Activated gamma-delta T cell treated with Interleukin-2 at 50 U/mL for 16 hours (primary cell): ENCODE data around the gene IPO9.

Source experiments
- DNase-seq: peaks from one replicate; pipeline ENCODE4 v3.0.0-alpha.2; 2020

The IPO9 gene

GRCh38 chr1:201828820-201829774 is at the start of gene IPO9:
Gene IPO9, plus strand, starts transcription at chr1:201829157. Its CDS starts 53 bp downstream, at chr1:201829210.
- peak; percentile 94 for DNase-seq

DNA sequence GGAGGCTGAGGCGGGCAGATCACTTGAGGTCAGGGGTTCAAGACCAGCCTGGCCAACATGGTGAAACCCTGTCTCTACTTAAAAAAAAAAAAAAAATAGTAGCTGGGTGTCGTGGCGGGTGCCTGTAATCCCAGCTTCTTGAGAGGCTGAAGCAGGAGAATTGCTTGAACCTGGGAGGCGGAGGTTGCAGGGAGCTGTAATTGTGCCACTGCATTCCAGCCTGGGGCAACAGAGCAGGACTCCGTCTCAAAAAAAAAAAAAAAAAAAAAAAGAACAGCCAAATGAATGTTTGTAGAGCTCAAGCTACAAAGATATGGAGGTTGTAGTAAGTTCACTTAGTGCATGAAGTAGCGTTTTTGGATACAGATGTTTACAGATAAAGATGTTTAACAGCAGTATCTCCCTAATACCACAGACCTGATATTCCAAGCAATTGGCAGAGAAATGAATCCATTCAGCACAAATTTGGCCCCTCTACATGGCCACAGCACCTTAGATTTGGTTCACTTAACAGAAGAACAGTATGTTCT is 49.5 kb upstream of the IPO9 start:
- no peak for DNase-seq

DNA sequence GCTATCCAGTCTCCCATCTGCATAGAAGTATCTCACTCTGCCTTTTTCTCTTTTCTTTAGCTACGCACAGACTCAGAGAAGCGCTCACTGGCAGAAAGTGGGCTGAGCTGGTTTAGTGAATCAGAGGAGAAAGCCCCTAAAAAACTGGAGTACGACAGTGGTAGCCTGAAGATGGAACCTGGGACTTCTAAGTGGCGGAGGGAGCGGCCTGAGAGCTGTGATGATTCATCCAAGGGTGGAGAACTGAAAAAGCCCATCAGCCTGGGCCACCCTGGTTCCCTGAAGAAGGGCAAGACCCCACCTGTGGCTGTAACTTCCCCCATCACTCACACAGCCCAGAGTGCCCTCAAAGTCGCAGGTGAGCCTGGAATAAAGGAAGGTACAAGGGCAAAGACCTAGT is 48.0 kb upstream of the IPO9 start:
- DNase-seq = no peak

DNA sequence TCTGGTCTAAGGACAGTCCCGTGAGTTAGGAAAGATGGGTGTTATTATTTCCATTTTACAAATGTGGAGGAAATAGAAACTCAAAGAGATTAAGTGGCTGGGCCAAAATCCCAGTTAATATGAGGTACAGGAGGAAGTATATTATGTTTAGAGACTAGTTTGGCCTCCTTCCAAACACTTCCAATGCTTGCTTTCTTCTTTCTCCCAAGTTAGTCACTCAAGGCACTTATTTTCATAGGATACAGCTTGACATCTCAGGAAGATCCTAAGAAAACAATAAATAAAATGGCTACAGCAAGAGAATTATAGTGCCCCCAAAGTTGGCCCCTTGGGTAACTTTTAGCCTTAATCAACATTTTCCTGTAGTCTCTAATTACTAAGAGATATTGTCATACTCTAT is 47.5 kb upstream of the IPO9 start:
- no peak for DNase-seq

DNA sequence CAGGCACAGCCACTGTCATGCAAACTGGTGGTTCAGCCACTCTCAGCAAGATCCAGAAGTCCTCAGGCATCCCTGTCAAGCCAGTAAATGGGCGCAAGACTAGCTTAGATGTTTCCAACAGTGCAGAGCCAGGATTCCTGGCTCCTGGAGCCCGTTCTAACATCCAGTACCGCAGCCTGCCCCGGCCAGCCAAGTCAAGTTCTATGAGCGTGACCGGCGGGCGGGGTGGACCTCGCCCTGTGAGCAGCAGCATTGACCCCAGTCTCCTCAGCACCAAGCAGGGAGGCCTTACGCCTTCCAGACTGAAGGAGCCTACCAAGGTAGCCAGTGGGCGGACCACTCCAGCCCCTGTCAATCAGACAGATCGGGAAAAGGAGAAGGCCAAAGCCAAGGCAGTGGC is 46.6 kb upstream of the IPO9 start:
- no peak for DNase-seq

DNA sequence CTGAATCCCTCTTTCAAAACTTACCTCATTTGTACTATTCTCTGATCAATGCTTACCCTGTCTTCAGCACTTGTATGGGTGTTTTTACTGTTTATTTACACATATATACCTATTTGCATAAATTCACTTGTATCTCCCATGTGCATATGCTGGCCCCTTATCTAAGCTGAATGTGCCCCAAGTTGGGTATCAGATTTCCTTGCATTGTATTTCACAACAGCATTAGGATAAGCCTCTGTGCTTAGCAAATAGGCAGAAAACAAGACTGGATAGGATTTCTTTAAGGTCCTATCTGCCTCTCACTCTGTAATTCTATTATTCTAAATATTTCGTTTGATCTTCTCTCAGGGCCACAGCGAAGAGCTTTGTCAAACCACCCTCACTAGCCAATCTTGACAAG is 45.9 kb upstream of the IPO9 start:
- DNase-seq = no peak

- DNase-seq = no peak
These were observed 45.4 kb upstream of the IPO9 start for GRCh38 chr1:201783572-201783971.

DNA sequence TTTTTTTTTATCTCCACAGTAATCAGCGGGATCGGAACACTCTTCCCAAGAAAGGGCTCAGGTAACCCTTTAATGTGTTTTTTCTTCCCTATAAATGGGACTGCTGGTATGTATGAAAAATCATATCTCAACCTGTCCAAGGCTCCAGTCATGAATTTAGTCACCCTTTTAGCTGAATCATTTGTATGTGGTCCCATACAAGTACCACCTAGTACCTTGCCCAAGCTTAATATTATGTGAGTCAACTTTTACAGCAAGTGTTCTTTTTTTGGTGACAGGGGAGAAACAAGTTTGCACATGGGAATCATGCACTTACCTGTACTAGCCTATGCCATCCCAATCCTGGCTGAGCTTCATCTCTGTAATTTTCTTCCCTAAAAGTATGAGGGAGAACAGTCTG is 43.7 kb upstream of the IPO9 start:
- no peak for DNase-seq

- DNase-seq = no peak
These were observed 42.1 kb upstream of the IPO9 start for GRCh38 chr1:201786824-201787223.

GRCh38 chr1:201788296-201788695 is 40.7 kb upstream of the IPO9 start:
- DNase-seq = no peak

DNA sequence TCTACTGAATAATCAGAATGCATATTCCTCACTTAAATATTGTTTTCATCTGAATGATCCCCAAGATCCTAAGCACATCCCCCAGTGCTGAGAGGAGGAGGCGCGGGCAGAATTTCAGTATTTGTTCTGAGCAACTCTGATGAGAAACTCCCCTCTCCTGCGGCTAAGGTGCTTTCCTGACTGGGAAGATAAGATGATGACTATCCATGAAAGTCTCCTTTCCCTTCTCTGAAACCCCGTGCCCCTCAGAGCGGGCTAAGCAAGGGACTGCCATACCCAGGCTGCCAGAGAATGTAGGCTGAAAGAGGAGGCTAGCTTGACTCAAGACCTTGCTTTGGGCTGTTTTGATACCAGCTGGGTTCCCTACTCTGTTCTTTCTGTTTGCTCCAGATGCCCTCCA is 39.7 kb upstream of the IPO9 start:
- no peak for DNase-seq

- DNase-seq = no peak
These were observed 38.7 kb upstream of the IPO9 start for GRCh38 chr1:201790261-201790660.

GRCh38 chr1:201791051-201791778 is 37.7 kb upstream of the IPO9 start:
- DNase-seq = no peak

- no peak for DNase-seq
These were observed 37.2 kb upstream of the IPO9 start for GRCh38 chr1:201791779-201792173.

- peak; percentile 31 for DNase-seq
These were observed 36.2 kb upstream of the IPO9 start for GRCh38 chr1:201792534-201793305.

- DNase-seq = no peak
These were observed 35.5 kb upstream of the IPO9 start for GRCh38 chr1:201793306-201793925.

DNA sequence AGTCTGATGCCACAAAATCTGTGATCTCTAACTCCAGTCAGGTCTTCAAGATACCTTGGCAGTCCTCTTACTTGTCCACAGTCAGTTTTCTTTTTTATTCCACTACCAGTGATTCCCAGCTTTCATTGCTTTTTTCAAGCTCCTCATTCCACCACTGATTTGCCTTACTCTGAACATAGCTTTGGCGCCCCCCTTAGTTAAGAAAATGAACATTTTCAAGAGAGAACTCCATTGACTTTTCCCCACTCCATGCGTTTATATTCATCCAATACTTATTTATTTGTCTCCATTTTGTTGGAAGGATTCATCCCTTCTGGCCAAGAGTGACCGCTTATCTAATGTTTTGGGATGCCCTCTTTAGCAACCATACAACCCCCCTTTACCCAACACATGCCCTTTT is 33.9 kb upstream of the IPO9 start:
- DNase-seq = no peak

- DNase-seq = no peak
These were observed 28.7 kb upstream of the IPO9 start for GRCh38 chr1:201800246-201800645.

GRCh38 chr1:201806801-201807200 is 22.2 kb upstream of the IPO9 start:
- no peak for DNase-seq

- DNase-seq = no peak
These were observed 20.9 kb upstream of the IPO9 start for GRCh38 chr1:201807958-201808632.

DNA sequence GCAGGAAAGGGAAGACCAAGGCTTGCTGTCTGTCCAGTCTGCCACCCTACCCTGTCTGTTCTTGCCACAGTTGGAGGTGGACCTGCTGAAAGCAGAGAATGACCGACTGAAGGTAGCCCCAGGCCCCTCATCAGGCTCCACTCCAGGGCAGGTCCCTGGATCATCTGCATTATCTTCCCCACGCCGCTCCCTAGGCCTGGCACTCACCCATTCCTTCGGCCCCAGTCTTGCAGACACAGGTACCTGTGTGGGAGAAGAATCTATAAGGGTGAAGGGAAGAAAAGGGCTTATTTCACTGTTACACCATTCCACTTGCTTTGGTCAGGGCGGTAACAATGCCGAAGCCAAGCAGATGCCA is 20.3 kb upstream of the IPO9 start:
- no peak for DNase-seq

- DNase-seq = no peak
These were observed 19.1 kb upstream of the IPO9 start for GRCh38 chr1:201809876-201810275.
